DOHH2 (cell line): ENCODE measurements around the gene SMG5.

Source experiments
- EZH2phosphoT487 ChIP-seq: fragments of 200-600 bp; sonication (generic); IDR thresholded peaks from 2 replicates; pipeline ENCODE4 v1.6.1; 2017; ENCODE audit warnings: borderline replicate concordance, mild to moderate bottlenecking, antibody characterized with exemption, low read length, moderate library complexity, mixed read lengths
- TF ChIP-seq, protein P1 (sequence below): fragments of 200-600 bp; sonication (generic); IDR thresholded peaks from one replicate; pipeline ENCODE4 v1.5.1; 2014; ENCODE audit warnings: antibody characterized with exemption, mild to moderate bottlenecking, low read depth, low read length; ENCODE audit not compliant: poor library complexity, severe bottlenecking

DNA sequence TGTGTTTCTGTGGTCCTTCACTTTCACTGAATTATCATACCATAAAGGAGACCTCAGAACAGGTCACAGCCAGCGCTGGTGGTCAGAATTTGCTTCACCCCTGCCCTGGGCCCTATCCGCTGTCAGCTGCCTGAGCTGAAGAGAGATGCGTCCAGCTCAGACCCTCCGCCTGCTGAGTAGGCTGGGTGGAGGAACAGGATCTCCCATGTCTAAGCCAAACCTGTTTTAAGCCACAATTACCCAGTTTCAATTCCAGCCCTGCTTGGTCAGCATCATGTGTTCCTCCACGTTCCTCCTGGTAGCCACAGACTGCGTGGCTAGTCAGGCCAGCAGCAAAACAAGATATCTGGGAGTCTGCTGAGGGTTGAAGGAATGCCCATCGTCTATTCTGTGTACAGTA, 54.1 kb downstream of the SMG5 start:
- TF ChIP-seq, protein P1, sequence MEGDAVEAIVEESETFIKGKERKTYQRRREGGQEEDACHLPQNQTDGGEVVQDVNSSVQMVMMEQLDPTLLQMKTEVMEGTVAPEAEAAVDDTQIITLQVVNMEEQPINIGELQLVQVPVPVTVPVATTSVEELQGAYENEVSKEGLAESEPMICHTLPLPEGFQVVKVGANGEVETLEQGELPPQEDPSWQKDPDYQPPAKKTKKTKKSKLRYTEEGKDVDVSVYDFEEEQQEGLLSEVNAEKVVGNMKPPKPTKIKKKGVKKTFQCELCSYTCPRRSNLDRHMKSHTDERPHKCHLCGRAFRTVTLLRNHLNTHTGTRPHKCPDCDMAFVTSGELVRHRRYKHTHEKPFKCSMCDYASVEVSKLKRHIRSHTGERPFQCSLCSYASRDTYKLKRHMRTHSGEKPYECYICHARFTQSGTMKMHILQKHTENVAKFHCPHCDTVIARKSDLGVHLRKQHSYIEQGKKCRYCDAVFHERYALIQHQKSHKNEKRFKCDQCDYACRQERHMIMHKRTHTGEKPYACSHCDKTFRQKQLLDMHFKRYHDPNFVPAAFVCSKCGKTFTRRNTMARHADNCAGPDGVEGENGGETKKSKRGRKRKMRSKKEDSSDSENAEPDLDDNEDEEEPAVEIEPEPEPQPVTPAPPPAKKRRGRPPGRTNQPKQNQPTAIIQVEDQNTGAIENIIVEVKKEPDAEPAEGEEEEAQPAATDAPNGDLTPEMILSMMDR = no peak
- TF ChIP-seq EZH2phosphoT487 = no peak
